GM18508 (cell line): Measurements from ENCODE around the gene PDX1.

ENCODE experiments used
- ATAC-seq: cut with Tn5 transposase; IDR thresholded peaks from one replicate; pipeline ENCODE4 v1.9.1; 2021; ENCODE audit warnings: moderate number of reproducible peaks; ENCODE audit not compliant: insufficient read depth, unreplicated experiment

The PDX1 gene

DNA sequence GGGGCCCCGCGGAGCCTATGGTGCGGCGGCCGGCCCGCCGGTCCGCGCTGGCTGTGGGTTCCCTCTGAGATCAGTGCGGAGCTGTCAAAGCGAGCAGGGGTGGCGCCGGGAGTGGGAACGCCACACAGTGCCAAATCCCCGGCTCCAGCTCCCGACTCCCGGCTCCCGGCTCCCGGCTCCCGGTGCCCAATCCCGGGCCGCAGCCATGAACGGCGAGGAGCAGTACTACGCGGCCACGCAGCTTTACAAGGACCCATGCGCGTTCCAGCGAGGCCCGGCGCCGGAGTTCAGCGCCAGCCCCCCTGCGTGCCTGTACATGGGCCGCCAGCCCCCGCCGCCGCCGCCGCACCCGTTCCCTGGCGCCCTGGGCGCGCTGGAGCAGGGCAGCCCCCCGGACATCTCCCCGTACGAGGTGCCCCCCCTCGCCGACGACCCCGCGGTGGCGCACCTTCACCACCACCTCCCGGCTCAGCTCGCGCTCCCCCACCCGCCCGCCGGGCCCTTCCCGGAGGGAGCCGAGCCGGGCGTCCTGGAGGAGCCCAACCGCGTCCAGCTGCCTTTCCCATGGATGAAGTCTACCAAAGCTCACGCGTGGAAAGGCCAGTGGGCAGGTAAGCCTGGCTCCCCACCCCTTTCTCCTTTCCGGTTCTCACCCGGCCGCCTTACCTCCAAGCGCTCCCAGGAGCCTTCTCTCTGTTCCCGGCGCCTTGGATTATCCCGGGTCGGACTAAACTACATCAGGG lies at the start of gene PDX1:
Gene PDX1, plus strand, starts transcription at position 67 of the 743 bp plus-strand sequence. Its CDS starts 139 bp downstream, at position 206.
- no peak for ATAC-seq

DNA sequence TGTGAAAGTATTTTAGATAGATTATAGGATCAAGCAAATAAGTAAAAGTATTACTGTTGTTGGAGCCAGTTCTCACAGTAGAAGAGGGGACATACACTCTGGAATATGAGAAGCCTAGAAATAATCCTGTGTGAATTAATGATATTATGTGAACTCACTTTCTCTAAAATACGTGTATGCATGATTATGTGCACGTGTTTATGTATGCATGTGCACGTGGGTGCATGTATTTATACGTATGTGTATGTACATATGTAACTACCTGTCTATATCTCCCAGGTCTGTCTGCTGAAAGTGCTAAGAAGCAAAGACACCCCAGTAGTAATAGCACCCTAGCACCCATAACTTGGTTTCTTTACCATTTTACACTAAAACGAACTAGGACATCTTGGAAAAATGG lies 41.5 kb upstream of the PDX1 start:
- no peak for ATAC-seq

DNA sequence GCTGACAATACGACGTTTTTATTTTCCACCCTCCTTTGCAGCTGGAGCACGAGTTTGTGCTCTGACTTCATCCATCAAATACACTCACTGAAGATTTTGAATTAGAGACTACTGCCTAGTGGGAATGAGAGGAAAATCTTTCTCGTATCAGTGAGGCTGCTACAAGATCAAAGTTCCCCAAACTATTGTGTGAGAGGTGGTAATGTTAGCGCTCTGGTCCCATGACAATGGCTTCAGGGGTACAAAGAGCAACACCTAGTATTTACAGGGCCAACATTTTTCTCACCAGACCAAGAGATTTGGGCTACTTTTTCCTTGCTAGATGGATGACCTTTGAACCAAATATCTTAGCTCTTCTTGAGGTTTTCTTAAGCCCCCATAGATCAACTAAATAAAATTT lies 30.3 kb upstream of the PDX1 start:
- no peak for ATAC-seq

DNA sequence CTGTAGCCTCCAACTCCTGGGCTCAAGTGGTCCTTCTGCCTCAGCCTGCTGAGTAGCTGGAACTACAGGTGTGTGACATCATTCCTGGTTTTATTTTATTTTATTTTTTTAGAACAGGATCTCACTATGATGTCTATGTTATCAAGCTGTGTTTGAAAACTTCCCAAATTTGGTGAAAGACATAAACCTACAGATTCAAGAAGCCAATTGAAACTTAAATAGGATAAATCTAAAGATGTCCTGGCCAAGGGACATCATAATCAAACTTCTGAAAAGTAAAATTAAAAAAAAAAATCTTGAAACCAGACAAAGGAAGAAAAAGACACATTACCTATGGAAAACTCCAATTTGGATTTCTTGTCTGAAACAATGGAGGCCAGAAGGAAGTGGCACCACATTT lies 23.1 kb upstream of the PDX1 start:
- no peak for ATAC-seq

DNA sequence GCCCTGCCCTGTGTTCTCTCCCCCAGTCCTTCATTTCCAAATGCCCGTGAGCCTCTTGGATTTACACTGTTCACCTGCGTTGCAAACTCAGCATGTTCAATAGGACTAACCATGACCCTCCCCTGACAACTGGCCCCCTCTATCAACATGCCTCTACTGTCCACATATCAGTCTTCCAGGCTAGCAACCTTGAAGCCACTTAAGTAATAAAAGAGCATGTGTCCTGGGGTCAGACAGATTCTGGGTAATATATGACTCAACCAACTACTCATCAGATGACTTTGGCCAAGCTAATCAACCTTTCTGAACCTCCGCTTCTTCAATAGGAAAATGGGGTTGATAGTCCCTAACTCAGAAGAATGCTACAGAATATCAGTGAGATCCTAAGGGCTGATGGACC lies 15.1 kb upstream of the PDX1 start:
- no peak for ATAC-seq

DNA sequence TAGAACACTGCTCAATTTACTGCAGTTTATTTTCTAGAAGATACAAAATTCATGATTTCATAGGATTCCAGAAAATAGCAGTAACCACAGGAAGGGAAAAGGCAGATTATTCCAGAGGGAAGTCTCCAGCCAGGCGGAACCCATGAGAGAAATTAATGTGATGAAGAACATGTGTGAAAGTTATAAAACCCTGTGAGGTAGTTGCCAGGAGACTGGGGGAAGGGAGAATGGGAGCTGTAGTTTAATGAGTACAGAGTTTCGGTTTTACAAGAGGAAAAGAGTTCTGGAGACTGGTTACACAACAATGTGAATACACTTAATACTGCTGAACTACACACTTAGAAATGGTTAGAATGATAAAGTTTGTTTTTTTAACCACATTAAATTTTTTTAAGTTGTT lies 14.2 kb upstream of the PDX1 start:
- ATAC-seq, result no peak

DNA sequence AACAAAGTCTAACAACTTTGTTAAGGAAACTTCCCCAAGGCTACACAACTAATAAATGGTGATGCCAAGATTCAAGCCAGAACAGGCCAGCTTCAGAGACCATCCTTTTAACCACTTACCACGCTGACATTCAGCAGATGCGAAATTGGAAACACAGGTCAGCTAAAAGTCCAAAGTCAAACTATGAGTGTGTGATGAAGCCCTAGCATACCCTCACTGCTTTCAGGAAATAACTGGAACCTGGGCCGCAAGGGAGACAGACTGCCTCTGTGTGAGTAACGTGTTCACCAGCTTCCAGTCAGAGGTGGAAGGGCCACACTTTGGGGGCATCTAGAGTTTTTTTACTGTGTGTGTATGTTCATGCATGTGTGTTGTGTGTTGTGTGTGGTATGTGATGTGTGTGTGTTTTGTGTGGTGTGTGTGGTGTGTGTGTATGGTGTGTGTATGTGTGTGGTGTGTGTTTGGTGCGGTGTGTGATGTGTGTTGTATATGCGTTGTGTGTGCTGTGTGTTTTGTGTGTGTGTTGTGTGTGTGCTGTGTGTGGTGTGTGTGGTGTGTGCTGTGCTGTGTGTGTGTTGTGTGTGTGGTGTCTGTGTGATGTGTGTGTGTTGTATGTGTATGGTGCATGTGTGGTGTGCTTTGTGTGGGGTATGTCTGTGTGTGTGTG lies 12.5 kb upstream of the PDX1 start:
- no peak for ATAC-seq

DNA sequence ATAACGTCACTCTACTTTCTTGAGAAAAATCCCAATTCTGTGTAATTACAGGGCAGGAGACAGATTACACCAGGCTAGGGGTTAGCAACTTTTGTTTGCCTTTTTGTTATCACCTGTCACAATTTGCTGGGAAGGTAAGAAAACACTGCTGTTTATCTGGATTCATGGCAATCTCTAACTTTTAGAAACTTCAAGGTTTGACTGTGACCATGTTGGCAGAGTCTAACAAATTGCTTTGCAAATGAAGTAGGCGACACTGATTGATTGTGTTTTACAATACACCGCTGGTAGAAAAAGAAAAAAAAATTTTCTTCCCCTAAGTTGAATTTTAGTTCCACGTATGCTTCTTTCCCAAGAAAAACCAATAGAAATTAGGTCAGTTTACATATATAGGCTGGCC lies 10.4 kb upstream of the PDX1 start:
- ATAC-seq, result no peak

DNA sequence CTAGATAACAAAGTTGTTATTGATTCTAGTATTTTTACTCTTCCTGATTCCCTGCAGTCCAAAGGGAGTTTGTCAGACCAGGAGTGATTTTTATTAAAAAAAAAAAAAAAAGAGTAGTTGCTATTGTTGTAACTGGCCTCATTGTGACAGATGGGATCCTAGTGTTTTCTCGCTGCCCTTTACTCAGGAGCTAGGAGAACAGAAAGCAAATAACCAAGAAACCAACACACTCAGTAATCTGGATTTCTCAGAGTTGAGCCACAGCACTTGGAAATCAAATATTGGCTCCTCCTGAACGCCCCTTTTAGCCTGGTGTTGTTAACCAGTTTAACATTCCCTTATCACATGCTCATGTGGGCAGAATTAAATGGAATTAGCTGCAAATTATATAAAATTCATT lies 8.3 kb upstream of the PDX1 start:
- no peak for ATAC-seq

DNA sequence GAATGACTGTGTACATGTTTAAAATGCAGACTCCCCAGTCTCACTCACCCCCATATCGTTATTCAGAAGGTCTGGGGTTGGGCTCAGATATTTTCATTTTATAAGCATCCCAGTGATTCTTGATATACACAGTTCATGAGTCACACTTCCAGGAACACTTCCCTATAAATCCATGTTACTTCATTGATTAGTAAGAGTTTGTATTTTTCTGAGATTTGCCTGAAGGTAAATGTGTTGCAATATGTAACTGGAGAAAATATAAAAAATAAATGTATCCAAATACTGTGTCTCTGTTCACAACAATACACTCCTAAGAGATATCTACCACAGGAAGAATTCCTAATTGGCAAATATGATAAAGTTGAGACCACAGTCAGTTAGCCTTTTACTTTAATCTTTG lies 6.6 kb upstream of the PDX1 start:
- no peak for ATAC-seq

DNA sequence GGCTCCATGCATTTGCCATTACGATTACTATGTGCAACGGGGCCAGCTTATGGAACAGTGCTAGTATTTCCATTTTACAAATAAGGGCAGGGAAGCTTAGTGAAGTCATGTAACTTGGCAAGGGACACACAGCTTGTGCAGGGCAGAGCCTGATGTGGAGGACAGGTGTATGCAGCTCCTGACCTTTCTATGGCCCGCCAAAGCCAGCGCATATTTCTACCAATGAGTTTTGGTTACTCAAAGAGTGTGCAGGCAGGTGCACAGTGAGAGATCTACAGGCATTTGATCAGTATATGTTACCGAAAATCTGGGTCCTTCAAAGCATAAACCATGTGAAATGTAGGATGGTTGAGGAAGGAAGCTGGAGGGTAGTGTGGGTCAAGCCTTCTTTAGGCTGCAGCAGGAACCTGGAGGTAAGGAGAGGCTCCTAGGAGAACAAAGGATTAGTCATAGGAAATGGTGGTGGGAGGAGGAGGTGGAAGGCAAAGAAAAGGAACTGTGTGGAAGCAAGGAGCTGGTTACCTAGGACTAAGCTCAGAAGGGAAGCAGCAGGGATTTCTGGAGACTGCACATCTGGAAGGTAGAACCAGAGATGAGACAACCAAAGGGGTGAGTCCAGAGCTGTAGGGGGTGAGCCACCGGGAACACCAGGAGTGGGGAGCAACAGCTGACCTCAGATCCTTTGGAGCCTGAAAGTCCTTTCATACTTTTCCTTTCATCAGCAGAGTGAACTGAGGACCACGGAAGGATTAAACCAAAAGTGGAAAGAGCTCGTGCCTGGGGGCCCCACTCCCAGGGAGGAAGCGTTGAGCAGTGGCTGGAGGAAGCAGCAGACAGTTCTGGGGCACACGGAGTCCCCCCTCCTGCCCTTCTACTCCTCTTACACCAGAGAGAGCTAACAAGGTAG lies 4.2 kb upstream of the PDX1 start:
- no peak for ATAC-seq

DNA sequence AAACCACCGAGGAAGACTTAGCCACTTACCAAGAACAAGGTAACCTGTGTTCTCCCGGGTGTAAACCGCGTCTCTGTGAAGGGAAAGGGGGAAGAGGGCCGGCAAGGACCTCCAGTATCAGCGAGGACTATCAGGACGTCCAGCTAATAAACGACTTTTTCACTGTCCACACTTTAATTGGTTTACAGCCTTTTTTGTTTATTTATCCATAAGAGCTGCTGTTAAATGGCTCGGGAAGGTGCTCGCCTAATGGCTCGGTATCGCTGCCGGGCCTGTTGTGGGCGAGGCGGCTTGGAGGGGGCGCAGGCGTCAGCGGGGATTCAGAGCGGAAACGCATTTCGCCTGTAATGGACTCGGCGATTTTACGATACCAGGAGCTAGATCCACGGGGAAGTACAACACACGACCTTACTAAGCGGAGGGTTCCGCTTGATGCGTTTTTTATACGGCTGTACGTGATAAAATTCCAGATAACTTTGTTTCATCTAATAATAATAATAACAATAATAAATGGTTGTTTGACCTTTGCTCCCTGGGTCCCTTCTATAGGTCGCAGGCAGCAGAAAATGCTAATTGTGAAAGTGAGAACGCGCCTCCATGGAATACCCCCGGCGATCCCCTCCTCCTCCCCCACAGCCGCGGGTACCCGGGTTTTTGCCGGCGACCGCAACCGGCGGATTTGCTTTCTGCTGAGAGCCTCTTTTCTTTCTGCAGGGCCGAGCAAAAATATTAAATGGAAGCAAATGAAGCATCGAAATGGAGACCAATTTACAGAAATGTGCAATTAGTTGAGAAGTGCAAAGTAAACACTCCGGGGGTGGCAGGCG lies 2.5 kb upstream of the PDX1 start:
- no peak for ATAC-seq

DNA sequence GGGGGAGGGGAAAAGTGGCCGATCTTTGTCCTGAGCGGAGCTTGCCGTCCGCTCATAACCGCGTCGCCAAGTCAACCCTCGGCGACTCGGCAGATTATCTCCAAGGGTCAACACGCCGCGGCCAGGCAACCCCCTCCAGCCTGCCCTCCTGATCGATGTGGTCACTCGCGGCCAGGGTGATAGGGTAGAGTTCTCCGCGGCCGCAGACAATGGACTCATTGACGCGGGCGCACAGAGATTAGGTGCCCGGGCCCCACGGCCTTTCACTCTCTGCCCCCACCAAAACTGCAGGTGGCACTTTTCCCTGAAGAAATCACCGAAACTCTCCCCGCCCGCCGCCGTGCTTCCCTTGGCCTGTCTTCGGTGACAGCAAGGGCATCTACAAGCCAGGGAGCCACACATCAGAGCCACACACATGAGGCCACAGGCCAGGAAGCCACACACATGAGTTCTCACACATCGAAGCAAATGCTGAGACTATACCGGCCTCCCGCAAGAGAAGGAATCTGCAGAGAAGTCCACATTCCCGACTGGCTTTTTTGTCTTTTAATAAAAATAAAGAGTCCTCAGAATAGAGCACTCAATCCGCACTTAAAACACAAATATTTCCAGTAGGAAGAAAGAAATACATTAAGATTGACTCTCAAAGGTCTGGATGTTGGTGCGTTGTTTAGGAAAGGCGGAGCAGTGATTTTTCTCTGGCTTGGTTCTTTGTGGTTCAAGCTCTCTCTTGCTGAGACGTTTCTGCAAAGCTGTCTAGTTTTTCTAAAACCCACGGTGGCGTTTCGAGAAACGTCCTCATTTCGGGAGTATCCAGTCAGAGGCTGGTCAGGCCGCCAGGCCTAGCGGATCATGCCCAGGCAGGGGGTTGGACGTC lies 1.5 kb upstream of the PDX1 start:
- ATAC-seq, result no peak

DNA sequence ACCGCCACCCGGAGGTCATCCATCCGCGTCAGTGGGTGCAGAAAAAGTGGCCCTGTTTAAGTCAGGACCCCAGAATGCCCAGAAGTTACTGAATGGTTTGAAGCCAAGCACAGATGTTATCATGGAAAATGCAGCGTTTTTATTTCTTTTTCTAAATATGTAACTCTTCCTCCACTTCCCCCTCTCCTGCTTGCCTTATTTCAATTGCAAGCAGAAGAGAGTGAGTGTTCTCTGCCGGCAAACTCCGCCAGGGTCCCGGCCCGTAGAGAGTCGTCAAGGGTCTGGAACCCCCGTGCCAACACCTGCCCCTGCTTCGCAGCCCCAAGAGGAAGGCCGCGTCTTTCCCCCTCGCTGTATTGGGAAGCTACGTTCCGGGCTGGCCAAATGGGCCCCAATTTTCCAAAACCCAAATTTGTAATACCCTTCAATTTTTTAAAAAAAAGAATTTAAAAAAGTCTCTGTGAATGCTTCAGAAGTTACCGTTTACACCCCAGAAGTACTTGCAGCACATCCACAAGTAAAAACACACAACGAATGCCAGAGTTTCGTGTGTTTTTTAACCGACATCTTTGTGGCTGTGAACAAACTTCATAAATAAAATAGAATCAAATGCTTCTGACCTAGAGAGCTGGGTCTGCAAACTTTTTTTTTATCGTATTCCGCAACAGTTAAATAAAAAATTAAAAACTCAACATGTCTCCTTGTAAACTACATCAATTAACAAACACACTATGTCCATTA lies 712 bp upstream of the PDX1 start:
- no peak for ATAC-seq

DNA sequence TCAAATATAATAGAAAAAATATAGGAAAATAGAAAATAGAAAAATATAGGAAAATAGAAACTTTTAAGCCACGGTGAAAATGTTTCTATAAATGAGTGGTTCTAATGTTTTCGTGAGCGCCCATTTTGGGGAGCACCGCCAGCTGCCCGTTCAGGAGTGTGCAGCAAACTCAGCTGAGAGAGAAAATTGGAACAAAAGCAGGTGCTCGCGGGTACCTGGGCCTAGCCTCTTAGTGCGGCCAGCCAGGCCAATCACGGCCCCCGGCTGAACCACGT lies 204 bp upstream of the PDX1 start:
- no peak for ATAC-seq

DNA sequence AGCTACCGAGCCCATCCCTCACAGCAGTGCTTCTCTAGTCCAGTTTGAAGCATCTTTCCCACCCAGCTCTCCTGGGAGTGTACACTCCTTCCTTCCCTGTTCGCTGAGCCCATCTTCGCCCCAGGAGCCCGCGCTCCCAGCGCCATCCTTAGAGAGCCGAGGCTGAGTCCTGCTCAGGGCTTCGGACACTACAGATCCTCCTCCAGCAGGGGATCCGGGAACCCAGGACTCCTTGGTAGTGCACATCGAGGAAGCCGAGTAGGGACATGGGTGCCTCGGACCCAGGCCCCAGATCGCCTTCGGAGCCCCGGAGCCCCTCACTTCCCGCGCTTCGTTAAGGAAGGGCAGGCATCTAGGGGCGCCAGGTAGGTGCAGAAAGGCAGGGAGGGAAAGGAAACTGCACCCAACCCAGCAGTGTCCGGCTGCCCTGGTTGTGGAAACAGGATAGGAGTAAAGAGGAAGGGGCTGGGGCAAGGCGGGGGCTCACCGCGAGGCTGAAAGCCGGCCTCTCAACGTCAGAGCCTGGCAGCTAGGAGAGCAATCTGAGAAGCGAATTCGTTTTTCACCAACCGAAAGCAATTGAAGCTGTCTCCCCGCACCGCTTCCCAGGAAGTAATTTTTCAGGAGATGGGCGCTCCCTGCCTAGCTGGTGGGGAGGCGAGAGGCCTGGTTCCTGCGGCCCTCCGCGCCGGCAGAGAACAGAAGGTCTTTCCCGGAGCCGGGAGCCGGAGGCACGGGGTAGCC lies 1.0 kb downstream of the PDX1 start:
- no peak for ATAC-seq

DNA sequence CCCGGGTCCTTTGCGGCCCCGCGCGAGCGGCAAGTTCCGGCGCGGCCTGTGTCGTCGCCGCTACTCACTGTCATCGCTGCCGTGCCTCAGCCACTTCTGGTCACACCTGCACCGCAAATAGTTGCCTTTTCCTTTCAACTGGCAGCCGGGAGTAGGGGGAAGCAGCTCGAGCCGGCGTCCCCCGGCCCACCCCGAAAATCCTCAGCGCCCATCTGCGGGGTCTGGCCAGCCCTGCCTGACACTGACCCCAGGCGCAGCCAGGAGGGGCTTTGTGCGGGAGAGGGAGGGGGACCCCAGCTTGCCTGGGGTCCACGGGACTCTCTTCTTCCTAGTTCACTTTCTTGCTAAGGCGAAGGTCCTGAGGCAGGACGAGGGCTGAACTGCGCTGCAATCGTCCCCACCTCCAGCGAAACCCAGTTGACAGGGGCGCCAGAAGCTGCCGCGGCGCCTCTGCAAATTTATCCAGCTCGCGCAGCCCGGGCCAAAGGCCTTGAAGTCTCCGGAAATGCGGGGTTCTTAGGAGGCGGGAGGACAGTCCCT lies 1.7 kb downstream of the PDX1 start:
- no peak for ATAC-seq
